T47D (cell line): Measurements from ENCODE around the gene RAPGEFL1.
A peak's percentile ranks its signal among the peaks of the same experiment; 100 is the strongest.
"Not testable (repeated sequence)": the region's sequence is repeated elsewhere in the genome, so short reads cannot be mapped to it uniquely, and the experiment has no call there.

Experiments
- DNase-seq, 2 experiments: peaks; one replicate each; pipeline versions ENCODE4 v3.0.0 to v3.0.0-alpha.2; 2011 to 2012; ENCODE audit warnings: low read depth in 1 of 2, low spot score in 1 of 2
- JUND ChIP-seq: IDR thresholded peaks from 2 replicates; pipeline ENCODE4 v1.6.1; 2012; ENCODE audit warnings: low read depth
- in situ Hi-C: cut with HindIII; loops from 2 replicates; pipeline ENCODE4 v1.10.0; 2016; ENCODE audit warnings: low sequenced_read_pairs, low pct_unique_long_range_greater_than_20kb

Gene RAPGEFL1

DNA sequence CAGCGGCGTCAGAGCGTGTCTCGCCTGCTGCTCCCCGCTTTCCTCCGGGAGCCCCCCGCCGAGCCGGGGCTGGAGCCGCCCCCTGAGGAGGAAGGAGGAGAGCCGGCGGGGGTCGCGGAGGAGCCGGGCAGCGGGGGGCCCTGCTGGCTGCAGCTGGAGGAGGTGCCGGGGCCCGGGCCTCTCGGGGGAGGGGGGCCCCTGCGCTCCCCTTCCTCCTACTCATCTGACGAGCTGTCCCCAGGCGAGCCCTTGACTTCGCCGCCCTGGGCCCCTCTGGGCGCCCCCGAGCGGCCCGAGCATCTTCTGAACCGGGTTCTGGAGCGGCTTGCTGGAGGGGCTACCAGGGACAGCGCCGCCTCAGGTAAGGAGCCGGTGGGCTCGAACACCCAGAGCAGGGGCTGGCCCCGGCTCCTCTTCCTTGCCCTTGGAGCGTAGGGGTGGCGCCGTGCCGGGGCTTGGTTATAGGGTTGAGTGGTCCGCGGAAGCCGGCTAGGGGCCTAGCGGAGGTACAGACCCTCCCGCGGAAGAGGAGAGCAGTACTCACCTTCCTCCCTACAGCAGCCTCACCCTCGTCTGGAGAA is 841 bp downstream of the RAPGEFL1 start:
- no peak for DNase-seq
- TF ChIP-seq JUND, result no peak
- in situ Hi-C loops, result no loop called here

DNA sequence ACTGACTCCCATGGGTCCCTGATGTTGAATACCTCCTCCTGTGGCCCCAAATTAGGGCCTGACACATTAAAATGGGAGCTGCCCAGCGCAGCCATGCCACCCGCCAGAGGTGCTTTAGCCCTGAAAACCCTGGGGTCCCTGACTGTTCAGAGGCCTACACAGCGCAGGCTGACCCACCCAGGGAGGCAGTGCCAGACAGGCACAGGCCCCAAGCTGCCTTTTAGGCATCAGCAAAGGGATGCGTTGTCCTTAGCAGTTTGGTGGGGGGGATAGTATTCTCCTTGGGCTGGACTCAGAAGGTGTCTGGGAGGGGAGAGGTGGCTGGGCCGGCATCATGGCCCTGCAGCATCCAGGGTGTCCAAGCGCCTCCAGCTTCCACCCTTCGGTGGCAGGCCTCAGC is 1.4 kb downstream of the RAPGEFL1 start:
- no peak for TF ChIP-seq JUND
- no peak for DNase-seq
- in situ Hi-C loops, result no loop called here

DNA sequence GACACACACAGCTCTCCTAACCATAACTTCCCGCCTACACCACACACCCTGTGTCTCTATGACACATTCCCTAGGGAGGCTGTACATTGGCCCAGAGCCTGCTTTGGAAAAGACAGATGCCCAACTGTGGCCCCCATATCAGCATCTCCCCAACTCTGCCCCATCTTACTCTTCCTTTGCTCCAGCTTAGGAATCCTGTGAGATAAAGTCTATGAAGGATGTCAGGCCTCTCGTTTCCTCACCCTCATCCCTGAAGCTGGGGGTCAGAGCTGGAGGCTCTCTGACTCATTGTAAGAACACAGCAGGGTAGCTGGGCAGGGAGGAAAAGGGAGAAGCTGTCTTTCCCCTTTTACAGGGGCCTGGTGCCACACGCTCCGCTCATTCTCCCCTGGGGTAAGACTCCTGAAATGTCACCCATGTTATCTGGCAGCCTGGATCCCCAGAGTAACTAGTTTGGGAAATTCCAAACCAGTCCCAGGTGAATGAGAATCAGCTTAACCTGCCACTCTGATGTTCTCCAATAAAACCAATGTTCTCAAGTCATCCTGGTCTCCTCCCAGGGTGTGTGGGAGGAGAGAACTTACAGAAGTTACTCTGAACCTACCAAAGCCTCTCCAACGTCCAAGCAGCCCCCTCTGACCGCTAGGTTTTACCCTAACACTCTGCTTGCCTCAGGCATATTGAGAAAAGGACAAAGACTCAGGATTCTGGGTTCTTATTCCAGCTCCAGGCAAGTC is 2.8 kb downstream of the RAPGEFL1 start:
- TF ChIP-seq JUND, result no peak
- peak in 1 of 2 experiments; percentile 35 for DNase-seq
- in situ Hi-C loops, result no loop called here

DNA sequence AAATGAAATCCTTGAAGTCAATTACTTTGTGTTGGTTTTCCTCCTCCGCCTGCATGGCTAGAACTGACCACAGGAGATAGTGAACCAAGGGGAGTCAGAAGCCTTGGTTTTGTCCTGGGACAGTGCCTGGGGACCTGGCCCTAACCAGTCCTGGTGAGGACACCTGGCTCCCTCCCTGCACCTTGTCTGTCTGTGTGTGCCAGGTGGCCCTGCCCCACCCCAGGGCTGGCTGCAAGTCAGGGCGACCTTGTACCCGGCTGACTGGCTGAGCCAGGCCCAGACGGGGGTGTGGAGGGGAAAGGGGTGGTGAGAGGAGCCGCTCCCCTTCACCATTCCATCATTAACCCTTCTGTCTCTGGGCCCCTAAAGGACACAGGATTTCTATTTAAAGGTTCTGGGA is 3.4 kb downstream of the RAPGEFL1 start:
- peak in 1 of 2 experiments; percentile 93 for DNase-seq
- in situ Hi-C loops, result no loop called here
- no peak; the same call in 1 of the 2 replicates for TF ChIP-seq JUND

DNA sequence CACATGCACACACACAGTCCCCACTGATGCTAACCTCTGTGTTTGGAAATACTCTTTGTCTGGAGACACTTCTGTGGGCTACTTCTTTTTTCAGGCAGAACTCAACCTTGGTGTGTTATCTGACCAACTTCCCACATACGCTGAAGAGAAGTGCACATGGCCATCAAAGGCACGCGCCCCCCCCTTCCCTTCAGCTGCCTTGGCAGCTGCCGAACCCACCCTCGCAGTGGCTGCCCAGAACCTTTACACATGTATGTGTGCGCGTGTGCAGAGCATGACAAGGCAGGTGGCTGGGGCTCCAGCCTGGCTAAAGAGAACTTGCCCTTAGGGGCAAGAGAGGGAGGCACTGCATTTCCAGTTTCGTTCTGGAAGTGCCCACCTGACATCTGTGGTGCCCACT is 3.9 kb downstream of the RAPGEFL1 start:
- no peak for DNase-seq
- no peak for TF ChIP-seq JUND
- in situ Hi-C loops, result no loop called here

DNA sequence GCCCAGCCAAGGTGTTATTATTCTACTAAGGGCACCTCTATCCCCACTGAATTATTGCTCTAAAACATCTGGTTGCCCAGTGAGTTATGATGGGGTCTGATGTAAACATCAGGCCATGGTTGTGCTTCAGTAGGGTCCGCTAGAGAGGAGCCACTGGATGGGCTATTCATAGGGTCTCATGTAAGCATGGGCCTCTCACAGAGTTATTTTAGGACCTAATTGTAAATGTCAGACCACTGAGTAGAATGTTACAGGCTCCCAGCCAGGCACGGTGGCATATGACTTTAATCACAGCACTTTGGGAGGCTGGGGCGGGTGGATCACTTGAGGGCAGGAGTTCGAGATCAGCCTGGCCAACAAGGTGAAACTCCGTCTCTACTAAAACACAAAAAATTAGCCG is 5.3 kb downstream of the RAPGEFL1 start:
- TF ChIP-seq JUND, result no peak
- in situ Hi-C loops, result no loop called here
- no peak for DNase-seq

DNA sequence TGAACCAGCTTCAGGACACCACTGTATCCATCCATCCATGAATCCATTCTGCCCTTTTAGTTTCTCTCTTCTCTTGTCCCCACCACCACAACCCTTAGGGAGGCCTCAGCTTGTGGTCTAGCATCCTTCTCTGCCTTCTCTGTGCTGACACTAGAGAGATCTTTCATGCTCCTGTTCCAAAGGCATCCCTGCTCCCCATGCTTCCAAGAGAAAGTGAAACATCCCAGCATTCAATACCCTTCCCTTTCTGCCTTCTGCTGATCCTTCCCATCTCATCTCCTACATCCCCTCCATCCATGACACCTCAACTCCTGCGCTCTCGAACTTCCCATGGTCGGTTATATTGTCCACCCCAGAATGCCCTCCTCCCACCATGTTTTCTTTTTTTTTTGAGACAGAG is 10.0 kb downstream of the RAPGEFL1 start:
- DNase-seq, result no peak
- TF ChIP-seq JUND, result no peak
- in situ Hi-C loops, result no loop called here

DNA sequence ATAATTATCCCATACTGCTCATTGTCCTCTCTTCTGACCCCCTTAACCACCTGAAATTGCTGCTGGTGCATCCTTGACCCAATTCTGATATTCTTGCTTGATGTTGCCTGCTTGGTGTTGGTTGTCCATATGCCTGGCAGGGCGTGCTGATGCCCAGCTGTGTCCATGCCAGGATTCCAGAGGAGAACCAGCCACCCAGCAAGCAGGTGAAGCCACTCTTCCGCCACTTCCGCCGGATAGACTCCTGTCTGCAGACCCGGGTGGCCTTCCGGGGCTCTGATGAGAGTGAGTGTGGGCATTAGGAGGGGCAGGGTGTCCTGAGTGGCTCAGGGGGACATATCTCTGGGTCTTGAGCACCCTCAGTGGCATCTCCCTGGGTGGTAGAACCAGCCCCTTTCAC is 11.4 kb downstream of the RAPGEFL1 start:
- DNase-seq, result no peak
- in situ Hi-C loops, result no loop called here

DNA sequence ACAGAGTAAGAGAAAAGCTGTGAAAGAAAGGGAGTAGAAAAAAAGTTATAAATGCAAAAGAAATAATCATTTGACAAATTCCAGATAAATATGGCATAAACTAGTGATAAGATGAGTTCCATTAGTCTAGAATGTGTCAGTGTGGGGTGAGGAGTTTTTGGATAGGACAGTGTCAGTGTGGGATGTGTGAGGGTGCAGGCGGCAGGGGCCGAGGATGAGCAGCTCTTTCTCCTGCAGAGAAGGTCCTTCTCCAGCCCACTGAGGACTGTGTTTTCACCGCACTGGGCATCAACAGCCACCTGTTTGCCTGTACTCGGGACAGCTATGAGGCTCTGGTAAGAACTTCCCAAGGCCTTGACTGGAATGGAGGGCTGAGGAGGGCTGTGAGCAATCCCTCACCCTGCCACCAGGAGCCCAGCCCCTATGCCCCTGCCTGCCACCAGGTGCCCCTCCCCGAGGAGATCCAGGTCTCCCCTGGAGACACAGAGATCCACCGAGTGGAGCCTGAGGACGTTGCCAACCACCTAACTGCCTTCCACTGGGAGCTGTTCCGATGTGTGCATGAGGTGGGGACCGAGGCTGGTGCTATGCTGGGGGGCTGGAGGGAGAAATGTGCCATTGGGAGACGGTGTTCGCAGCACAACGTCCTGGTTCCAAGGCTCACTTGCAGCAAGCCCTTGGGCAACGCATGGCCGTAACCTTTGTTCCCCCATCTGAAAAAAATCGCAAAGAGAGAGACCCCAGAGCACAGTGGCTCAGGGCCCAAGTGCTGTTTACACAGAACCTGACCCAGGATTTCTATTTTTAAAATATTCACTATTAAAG is 13.1 kb downstream of the RAPGEFL1 start:
- no peak for DNase-seq
- TF ChIP-seq JUND, result no peak
- in situ Hi-C loops, result no loop called here

More for the DNA sequence above, 11.4 kb downstream of the RAPGEFL1 start:
- TF ChIP-seq JUND, result no peak

DNA sequence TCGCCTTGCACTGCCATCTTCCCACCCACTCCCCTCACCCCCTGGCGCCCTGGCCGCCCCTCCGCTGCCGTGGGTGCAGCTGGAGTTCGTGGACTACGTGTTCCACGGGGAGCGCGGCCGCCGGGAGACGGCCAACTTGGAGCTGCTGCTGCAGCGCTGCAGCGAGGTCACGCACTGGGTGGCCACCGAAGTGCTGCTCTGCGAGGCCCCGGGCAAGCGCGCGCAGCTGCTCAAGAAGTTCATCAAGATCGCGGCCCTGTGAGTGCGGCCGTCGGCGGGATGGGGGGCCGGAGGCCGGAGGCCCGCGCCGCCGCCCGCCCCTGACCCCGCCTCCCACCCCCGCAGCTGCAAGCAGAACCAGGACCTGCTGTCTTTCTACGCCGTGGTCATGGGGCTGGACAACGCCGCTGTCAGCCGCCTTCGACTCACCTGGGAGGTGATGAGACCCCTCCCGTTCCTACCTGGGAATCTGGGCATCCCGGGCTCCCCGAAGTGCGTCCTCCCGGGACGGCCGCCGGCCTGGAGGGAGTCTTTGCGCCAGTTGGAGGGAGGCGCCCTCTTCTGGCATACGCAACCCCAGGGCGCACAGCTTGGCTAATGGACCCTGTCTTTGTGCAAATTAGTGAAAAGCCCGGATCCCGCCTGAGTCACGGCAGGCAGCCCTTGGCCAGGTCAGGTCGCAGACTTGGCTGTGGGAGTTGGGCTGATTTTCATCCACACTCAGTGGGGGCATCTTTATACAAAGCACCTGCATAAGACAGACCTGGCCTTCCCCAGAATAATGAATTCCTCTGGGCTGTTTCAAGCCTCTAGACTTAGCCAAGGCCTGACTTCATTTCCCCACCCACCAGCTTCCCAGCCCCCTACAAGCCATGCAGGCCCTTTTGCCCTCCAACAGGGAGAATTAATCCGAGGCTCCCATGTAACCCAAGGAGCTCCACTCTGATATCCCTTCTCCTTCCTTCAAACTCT is 14.3 kb downstream of the RAPGEFL1 start:
- no peak for DNase-seq
- TF ChIP-seq JUND, result no peak
- in situ Hi-C loops, result no loop called here

DNA sequence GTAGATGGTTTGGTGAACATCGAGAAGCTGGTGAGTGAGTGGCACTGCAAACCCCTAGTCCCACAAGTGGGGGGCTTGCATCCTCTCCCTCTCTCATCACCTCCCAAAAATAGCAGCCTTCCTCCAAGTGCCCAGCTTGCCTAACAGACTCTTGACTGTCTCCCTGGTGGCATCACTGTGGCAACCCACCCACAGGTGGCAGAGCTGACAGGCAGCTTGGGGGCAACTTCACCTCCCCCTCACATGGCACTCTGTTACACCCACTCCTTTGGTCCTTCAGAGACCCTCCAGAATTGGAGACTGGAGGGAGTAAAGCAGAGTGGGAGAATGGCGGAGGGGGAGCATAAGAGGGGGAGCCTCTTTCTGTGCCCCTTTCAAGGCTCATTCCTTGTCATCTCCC is 15.7 kb downstream of the RAPGEFL1 start:
- no peak for TF ChIP-seq JUND
- DNase-seq, result no peak
- in situ Hi-C loops, result no loop called here

DNA sequence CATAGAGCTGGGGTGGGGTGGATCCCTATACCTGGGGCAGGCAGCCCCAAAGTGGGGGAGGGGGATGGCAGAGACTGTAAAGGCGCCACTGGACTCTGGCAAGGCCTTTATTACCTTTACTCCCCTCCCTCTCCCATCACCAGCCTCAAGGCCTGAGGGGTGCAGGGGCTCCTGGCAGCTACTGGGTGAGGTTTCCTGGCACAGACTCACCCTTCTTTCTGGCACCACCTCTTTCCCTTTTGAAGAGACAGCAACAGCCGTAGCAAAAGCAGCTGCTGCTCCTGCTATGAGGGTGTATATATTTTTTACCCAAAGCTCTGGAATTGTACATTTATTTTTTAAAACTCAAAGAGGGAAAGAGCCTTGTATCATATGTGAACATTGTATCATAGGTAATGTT is 17.6 kb downstream of the RAPGEFL1 start:
- in situ Hi-C loops, result no loop called here
- no peak for DNase-seq
- TF ChIP-seq JUND, result no peak

DNA sequence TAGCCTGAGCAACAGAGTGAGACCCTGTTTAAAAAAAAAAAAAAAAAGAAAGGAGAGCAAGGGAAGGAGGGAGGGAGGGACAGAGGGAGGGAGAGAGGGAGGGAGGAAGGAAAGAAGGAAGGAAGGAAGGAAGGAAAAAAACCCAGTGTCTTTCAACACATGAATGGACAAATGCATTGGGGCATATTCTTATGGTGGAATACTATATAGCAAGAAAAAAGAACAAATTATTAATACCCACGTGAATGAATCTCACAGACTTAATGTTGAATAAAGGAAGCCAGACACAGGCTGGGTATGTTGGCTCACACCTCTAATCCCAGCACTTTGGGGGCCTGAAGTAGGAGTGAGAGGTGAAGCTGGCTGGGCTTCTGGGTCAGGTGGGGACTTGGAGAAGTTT is 20.3 kb downstream of the RAPGEFL1 start:
- DNase-seq, result no peak
- in situ Hi-C loops, result no loop called here
- TF ChIP-seq JUND, result no peak

DNA sequence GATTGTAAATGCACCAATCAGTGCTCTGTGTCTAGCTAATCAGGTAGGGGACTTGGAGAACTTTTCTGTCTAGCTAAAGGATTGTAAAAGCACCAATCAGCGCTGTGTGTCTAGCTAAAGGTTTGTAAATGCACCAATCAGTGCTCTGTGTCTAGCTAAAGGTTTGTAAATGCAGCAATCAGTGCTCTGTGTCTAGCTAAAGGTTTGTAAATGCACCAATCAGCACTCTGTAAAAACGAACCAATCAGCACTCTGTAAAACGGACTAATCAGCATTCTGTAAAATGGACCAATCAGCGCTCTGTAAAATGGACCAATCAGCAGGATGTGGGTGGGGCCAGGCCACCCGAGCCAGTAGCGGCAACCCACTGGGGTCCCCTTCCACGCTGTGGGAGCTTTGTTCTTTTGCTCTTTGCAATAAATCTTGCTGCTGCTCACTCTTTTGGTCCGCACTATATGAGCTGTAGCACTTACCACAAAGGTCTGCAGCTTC is 20.7 kb downstream of the RAPGEFL1 start:
- DNase-seq, result peak in 1 of 2 experiments; percentile 49
- in situ Hi-C loops, result not testable (repeated sequence)
